HuH-7.5 (cell line): ENCODE measurements around the gene SH2D3A.

Experiments used
- DNase-seq: peaks from one replicate; pipeline ENCODE4 v3.0.0; 2011; ENCODE audit warnings: low spot score

Gene SH2D3A

DNA sequence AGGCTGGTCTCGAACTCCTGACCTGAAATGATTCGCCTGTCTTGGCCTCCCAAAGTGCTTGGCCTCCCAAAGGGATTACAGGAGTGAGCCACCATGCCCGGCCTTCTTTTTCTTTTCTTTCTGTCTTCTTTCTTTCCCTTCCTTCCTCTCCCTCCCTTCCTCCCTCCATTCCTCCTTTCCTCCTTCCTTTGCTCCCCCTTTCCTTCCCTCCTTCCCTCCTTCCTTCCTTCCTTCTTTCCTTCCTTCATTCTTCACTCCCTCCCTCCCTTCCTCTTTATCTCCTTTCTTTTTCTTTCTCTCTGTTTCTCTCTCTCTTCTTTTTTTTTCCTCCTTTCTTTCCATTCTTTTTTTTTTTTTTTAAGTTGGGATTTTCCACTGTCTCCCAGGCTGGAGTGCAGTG lies 58.9 kb downstream of the SH2D3A start:
- no peak for DNase-seq

- DNase-seq, result no peak
These were observed 59.6 kb downstream of the SH2D3A start for GRCh38 chr19:6707658-6708018.

DNA sequence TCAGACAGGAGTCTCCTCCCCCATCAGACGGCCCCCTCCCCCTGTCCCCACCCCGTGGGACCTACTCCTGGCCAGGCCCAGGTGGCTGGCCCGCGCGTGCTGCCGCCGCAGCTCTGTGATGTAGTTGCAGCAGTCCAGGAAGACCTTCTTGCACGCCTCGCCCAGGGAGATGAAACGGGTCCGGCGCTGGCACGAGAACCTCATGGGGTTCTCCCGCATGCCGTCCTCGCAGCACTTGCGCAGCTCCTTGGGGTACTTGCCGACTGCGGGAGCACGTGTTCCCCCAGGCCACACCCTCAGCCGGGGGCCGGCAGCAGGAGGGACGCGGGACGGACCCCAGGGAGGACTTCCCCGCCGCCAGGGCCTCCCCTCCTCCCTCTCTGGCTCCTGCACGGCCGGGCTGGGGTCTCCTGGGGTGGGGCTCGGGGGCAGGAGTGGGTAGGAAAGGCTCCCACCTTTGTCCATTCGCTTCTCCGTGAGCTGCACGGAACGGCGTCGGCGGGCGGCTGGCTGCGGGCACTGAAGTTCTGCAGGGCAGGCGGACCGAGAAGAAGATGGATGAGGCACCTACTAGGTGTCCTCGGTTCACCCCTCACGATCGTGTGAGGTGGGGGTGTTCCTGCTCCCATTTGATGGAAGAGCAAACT lies 60.1 kb downstream of the SH2D3A start:
- DNase-seq, result no peak

GRCh38 chr19:6706633-6706958 lies 60.6 kb downstream of the SH2D3A start:
- DNase-seq, result no peak

DNA sequence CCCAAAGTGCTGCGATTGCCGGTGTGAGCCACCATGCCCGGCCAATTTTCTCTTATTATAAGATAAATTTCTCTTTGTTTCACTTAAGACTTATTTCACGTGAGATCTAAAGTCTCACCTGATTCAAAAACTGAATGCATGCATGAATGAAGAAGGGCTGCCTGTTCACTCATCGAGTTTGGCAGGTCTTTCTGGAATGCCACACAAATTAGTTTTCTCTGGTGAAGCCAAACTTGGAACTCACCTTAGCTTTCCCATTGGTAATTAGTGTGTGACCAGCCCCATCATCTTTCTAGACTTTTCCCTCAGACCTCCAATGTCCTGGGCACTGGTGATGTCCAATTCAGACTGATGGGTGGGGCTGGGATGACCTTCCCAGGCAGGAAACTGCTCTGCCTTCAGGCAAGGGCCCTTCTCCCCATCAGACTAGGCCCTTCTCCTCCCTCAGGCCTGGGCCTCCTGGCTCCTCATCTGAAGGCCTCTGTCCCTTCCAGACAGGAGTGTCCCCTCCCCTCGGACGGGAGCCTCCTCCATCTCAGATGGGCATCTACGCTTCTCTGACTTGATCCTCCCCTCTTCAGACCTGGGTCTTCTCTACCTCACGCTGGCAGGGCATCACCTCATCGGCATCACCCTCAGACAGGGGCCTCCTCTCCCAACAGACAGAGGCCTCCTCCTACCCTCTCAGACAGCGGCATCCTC lies 61.2 kb downstream of the SH2D3A start:
- no peak for DNase-seq
